SU-DHL-6 (cell line): ENCODE data around the gene APBB2.

Source experiments
- H2AFZ ChIP-seq: fragments of 200-600 bp; sonication (generic); 2 replicates; pipeline ENCODE4 v1.6.1; 2014; ENCODE audit warnings: low read depth, mild to moderate bottlenecking, moderate library complexity, mixed read lengths, antibody characterized with exemption, low read length; ENCODE audit not compliant: severe bottlenecking
- H3F3A ChIP-seq: fragments of 200-600 bp; shearing (Covaris generic); 2 replicates; pipeline ENCODE4 v1.6.0; 2016; ENCODE audit warnings: antibody characterized with exemption, mild to moderate bottlenecking; ENCODE audit not compliant: insufficient read depth
- H3K27ac ChIP-seq: fragments of 200-600 bp; sonication (generic); 2 replicates; pipeline ENCODE4 v1.5.1; 2016; ENCODE audit warnings: low read depth, mild to moderate bottlenecking, low read length, moderate library complexity, mixed read lengths
- H3K27me3 ChIP-seq: fragments of 200-600 bp; sonication (generic), shearing (Covaris generic); 2 replicates; pipeline ENCODE4 v1.6.0; 2014; ENCODE audit warnings: mild to moderate bottlenecking, low read length
- H3K36me3 ChIP-seq: fragments of 200-600 bp; sonication (generic); 2 replicates; pipeline ENCODE4 v1.6.1; 2014; ENCODE audit warnings: mild to moderate bottlenecking, low read length, mixed read lengths
- H3K4me2 ChIP-seq: fragments of 300-600, 200-600 bp; shearing (Covaris generic), sonication (generic); 2 replicates; pipeline ENCODE4 v1.6.0; 2014; ENCODE audit warnings: low read length, low read depth, mild to moderate bottlenecking; ENCODE audit not compliant: poor library complexity, severe bottlenecking
- H3K4me3 ChIP-seq: fragments of 200-600 bp; sonication (generic); 2 replicates; pipeline ENCODE4 v1.5.1; 2014; ENCODE audit warnings: antibody characterized with exemption, low read length, mild to moderate bottlenecking, mixed read lengths; ENCODE audit not compliant: insufficient read depth, poor library complexity, severe bottlenecking
- H3K79me2 ChIP-seq: fragments of 200-600 bp; sonication (generic); 2 replicates; pipeline ENCODE4 v1.6.1; 2014; ENCODE audit warnings: mild to moderate bottlenecking, low read length, moderate library complexity; ENCODE audit not compliant: insufficient read depth
- H3K9ac ChIP-seq: fragments of 200-600 bp; sonication (generic); 2 replicates; pipeline ENCODE4 v1.7.0; 2014; ENCODE audit warnings: mild to moderate bottlenecking, low read length
- H3K9me2 ChIP-seq: fragments of 200-600 bp; sonication (generic); replicated peaks from 2 replicates; pipeline ENCODE4 v1.6.1; 2014; ENCODE audit warnings: low read length; ENCODE audit not compliant: insufficient read depth
- H3K9me3 ChIP-seq: fragments of 200-600 bp; sonication (generic); 2 replicates; pipeline ENCODE4 v1.6.1; 2014; ENCODE audit warnings: low read length, mixed read lengths; ENCODE audit not compliant: insufficient read depth
- H4K20me1 ChIP-seq: fragments of 200-600 bp; sonication (generic); 2 replicates; pipeline ENCODE4 v1.6.1; 2014; ENCODE audit warnings: low read depth, mild to moderate bottlenecking, antibody characterized with exemption, low read length, moderate library complexity, mixed read lengths
- EZH2phosphoT487 ChIP-seq: fragments of 200-600 bp; sonication (generic), shearing (Covaris generic); conservative IDR thresholded peaks from 2 replicates; pipeline ENCODE4 v1.6.1; 2018; ENCODE audit warnings: mild to moderate bottlenecking, antibody characterized with exemption, low read length, moderate library complexity, mixed read lengths
- TF ChIP-seq, protein P1 (sequence below): fragments of 200-600 bp; sonication (generic); IDR thresholded peaks from one replicate; pipeline ENCODE4 v1.5.1; 2017; ENCODE audit warnings: antibody characterized with exemption, mild to moderate bottlenecking, low read length, moderate library complexity; ENCODE audit not compliant: insufficient read depth, poor library complexity, severe bottlenecking

The APBB2 gene

DNA sequence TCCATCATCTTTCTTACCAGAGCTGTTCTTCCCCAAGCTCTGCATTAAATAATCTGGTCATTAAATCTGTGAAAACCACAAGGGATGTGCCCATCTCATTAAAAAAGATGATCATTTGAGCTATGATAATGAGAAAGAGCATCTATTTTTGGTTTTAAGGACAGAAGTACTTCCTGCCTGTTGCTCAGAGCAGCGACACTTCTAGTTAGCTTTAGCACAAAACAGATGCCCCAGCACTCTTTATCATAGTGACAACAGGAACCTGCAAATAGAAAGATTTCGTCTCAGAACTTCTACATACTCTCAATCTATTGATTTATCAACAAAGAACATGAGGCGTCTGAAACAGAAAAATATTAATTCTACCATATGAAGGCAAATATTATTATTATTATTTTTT is 140.1 kb downstream of the APBB2 start:
- peak overlapping the region; percentile 31; the same call in 1 of the 2 replicates for H3K27ac ChIP-seq
- peaks cover 12% of the 10 kb centered on the region for H3K79me2 ChIP-seq
- peak overlapping the region; percentile 35 for H3K4me2 ChIP-seq
- H3K9me3 ChIP-seq = no peaks in the 10 kb centered on the region
- H3K9me2 ChIP-seq = no peaks in the 10 kb centered on the region
- H4K20me1 ChIP-seq = no peaks in the 10 kb centered on the region
- TF ChIP-seq EZH2phosphoT487 = no peak
- TF ChIP-seq, protein P1, sequence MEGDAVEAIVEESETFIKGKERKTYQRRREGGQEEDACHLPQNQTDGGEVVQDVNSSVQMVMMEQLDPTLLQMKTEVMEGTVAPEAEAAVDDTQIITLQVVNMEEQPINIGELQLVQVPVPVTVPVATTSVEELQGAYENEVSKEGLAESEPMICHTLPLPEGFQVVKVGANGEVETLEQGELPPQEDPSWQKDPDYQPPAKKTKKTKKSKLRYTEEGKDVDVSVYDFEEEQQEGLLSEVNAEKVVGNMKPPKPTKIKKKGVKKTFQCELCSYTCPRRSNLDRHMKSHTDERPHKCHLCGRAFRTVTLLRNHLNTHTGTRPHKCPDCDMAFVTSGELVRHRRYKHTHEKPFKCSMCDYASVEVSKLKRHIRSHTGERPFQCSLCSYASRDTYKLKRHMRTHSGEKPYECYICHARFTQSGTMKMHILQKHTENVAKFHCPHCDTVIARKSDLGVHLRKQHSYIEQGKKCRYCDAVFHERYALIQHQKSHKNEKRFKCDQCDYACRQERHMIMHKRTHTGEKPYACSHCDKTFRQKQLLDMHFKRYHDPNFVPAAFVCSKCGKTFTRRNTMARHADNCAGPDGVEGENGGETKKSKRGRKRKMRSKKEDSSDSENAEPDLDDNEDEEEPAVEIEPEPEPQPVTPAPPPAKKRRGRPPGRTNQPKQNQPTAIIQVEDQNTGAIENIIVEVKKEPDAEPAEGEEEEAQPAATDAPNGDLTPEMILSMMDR = no peak
- H3K36me3 ChIP-seq = no peaks in the 10 kb centered on the region
- H3K27me3 ChIP-seq = no peaks in the 10 kb centered on the region
- no peaks in the 10 kb centered on the region for H3F3A ChIP-seq
- no peak overlapping the region for H3K9ac ChIP-seq
- no peak overlapping the region for H2AFZ ChIP-seq
- H3K4me3 ChIP-seq = no peak overlapping the region

DNA sequence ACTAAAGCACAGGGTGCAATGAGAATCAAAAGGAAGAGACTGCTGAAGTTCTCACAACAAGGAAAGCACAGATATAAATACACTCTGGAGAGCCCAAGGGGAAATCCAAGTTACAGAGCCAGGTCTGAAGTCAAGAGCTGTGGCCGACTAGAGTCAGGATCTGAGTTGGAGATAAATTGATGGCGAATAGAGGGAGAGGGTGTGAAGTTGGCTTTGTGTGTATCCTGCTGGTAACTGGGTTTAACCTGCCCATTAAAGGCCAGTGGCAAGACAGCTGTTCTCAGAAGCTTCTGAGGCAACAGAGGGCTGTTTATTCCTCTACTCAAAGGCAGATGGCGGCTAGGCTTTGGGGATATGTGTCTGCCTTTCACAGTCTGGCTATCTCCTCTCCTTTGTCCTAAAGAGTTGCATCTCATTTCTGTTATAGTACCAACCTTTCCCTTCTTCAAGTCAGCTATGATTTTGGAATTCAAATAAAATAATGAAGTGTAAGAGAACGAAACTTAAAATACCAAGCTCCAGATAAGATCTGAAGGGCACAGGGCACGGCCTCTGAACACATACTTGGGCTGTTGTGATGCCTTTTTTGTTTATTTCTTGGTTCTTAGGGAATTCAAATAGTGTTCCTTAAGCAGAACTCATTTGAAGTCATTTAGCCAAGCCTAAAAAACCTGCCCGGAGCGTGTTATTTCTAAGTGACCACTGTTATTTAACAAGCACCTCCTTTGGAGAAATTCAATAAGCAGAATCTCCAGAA is 142.1 kb downstream of the APBB2 start:
- Histone ChIP-seq H4K20me1 (no peaks in the 10 kb centered on the region), H3K4me3 (no peak overlapping the region), H3K36me3 (no peaks in the 10 kb centered on the region), H3K79me2 (peaks cover 12% of the 10 kb centered on the region), H2AFZ (no peak overlapping the region), H3K4me2 (no peak overlapping the region), H3K27ac (no peak overlapping the region), H3K27me3 (no peaks in the 10 kb centered on the region), H3K9me2 (no peaks in the 10 kb centered on the region), H3K9ac (no peak overlapping the region), H3K9me3 (no peaks in the 10 kb centered on the region), H3F3A (no peaks in the 10 kb centered on the region)
- TF ChIP-seq, protein P1 = no peak
- TF ChIP-seq EZH2phosphoT487 = no peak

DNA sequence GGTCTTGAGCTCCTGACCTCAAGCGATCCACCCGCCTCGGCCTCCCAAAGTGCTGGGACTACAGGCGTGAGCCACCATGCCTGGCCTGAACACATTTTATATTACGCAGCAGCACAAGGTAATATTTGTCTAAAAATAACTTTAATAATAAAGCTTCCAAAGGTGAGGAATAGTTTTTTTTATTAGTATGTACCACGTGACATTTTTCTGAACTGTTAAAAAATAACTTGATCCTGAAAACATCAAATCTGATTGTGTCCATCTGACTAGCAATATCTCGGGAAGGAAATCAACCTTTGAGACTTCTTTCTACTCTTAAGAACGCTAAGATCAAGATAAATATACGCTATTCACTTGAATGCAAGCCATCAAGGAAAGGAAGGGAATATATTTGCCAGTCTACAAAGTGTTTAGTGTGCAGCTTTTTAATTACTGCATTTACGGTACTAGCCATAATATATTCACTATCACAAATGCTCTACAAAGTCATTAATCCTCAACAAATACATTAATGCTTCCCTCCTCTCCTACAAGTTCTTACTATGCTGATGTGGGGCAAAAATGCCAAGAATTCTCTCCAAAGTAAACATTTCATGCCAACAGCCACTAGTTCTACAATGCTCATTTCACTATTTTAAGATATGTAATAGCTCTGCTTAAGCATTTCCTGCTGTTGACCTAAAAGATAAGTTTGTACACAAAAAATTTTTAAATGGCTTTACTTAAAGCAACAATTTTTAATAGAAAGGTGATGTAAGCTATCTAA is 143.6 kb downstream of the APBB2 start:
- Histone ChIP-seq H3K27ac (no peak overlapping the region), H3K4me3 (no peak overlapping the region), H4K20me1 (no peaks in the 10 kb centered on the region), H3K9ac (no peak overlapping the region), H3F3A (no peaks in the 10 kb centered on the region), H3K27me3 (no peaks in the 10 kb centered on the region), H3K36me3 (no peaks in the 10 kb centered on the region), H3K9me2 (no peaks in the 10 kb centered on the region), H3K9me3 (no peaks in the 10 kb centered on the region), H2AFZ (no peak overlapping the region), H3K79me2 (peaks cover 11% of the 10 kb centered on the region), H3K4me2 (no peak overlapping the region)
- TF ChIP-seq, protein P1 = no peak
- TF ChIP-seq EZH2phosphoT487 = no peak
